Prostate gland (tissue), 2 donors: ENCODE data around the gene C17orf114.

Source experiments
- CTCF ChIP-seq, 4 experiments: fragments of 200-600 bp in 2 of 4; fragments of 450-650 bp in 2 of 4; sonication (generic) in 2 of 4; IDR thresholded peaks; 1 replicate in 3 of 4; 2 replicates in 1 of 4; pipeline ENCODE4 v1.5.1; 2016 to 2019; ENCODE audit warnings: antibody characterized with exemption in 4 of 4, mild to moderate bottlenecking in 2 of 4, moderate library complexity in 2 of 4
- POLR2A ChIP-seq: fragments of 450-650 bp; IDR thresholded peaks from one replicate; pipeline ENCODE4 v1.6.1; 2016; ENCODE audit warnings: antibody characterized with exemption, mild to moderate bottlenecking

GRCh38 chr17:4777969-4778760, 24.0 kb downstream of the C17orf114 start:
- no peak for TF ChIP-seq CTCF (IDR thresholded peaks at IDR 0.05)
- no peak for TF ChIP-seq POLR2A
